HG03025 (cell line): ENCODE results near the gene ZNHIT2.

Experiments used
- ATAC-seq: cut with Tn5 transposase; IDR thresholded peaks from one replicate; pipeline ENCODE4 v1.9.1; 2021; ENCODE audit warnings: mild to moderate bottlenecking, moderate library complexity; ENCODE audit not compliant: unreplicated experiment, low FRiP score

ZNHIT2 gene

GRCh38 chr11:65134952-65135632, 17.6 kb upstream of the ZNHIT2 start:
- ATAC-seq = peak; percentile 55

GRCh38 chr11:65134240-65134951, 16.9 kb upstream of the ZNHIT2 start, which contains the start of gene SYVN1:
Gene SYVN1 (minus strand): TSS chr11:65134519. CDS start chr11:65133601, 918 bp downstream.
- peak; percentile 48 for ATAC-seq

- no peak for ATAC-seq
Measured at GRCh38 chr11:65133724-65134123, 16.2 kb upstream of the ZNHIT2 start.

DNA sequence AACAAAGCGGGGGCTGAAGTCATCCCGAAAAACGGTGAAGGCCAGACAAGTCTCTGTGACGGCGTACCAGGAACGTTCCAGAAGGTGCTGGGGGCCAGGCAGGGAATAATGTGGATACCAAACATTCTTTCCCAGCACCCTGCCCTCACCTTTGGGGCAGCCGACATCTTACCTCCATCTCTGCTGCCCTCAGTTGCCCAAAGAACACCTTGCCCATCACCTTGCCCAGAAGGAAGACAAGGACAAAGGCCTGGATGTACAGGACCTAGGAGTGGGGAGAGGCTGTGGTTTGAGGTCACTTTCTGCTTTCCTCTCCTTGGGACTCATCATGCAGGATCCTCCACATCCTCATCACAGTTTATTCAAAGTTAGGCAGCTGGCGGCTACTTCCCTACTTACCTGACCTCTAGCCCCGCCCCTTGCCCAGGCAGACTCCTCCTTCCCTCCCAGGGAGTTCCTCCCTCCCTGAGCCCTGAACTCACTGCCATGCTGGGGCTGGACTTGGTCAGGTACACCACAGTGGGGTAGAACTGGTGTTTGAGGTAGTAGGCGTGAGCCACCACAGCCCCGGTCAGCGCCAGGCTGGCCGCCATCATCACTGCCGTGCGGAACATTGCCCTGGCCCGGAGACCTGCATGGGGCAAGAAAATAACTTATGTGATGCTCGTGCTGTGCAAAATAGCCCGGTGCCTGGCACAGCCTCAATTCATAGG, 15.6 kb upstream of the ZNHIT2 start:
- no peak for ATAC-seq

GRCh38 chr11:65132238-65132987, 14.9 kb upstream of the ZNHIT2 start:
- ATAC-seq = no peak

- ATAC-seq = no peak
Measured at GRCh38 chr11:65131895-65132237, 14.4 kb upstream of the ZNHIT2 start.

GRCh38 chr11:65131417-65131776, 13.9 kb upstream of the ZNHIT2 start:
- ATAC-seq = no peak

- ATAC-seq = no peak
Measured at GRCh38 chr11:65130631-65131416, 13.3 kb upstream of the ZNHIT2 start.

- no peak for ATAC-seq
Measured at GRCh38 chr11:65129649-65130441, 12.3 kb upstream of the ZNHIT2 start.

DNA sequence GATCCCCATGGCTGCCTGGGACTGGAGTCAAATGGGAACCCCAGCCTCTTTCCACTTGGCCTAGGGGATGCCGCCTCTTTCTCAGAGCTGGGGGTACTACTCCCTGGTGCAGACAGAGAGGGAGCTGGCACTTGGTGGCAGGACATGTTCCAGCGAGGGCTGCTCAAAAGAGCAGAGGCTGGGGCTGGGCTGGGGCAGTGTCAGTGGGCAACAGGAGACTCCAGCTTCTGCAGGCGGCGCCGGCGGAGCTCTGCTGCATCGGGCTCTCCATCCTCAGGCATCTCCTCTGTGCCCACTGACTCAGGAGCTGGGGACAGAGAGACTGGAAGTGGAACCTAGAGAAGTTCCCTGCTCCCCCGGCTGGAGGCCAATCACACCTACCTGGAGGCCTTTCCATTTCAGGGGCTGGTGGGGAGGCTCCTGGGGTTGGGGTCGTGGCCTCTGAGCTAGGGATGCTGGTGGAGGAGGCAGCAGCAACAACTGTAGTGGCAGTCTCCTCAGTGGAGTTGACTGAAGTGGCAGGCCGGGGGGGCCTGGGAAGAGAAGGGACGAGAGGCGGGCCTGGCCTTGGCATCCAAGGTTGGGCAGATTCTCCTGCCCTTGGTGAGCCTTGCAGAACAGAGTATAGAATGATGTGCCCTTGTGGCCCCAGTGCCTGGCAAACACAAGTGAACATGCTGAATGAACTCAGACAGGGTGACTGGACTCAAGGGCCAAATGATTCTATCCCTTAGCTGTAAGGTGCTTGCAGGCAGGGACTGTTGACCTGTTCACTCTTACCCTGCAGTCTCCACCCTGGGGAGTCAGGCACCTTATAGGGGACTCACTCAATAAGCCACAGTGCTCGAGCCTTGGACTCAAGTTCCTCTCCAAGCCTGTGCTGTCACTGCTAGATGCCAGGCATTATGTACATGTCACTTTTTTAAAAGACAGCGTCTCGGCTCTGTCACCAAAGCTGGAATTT, 11.0 kb upstream of the ZNHIT2 start:
- no peak for ATAC-seq

GRCh38 chr11:65127473-65128181, 10.1 kb upstream of the ZNHIT2 start:
- ATAC-seq = no peak

- no peak for ATAC-seq
Measured at GRCh38 chr11:65126624-65127274, 9.2 kb upstream of the ZNHIT2 start.

DNA sequence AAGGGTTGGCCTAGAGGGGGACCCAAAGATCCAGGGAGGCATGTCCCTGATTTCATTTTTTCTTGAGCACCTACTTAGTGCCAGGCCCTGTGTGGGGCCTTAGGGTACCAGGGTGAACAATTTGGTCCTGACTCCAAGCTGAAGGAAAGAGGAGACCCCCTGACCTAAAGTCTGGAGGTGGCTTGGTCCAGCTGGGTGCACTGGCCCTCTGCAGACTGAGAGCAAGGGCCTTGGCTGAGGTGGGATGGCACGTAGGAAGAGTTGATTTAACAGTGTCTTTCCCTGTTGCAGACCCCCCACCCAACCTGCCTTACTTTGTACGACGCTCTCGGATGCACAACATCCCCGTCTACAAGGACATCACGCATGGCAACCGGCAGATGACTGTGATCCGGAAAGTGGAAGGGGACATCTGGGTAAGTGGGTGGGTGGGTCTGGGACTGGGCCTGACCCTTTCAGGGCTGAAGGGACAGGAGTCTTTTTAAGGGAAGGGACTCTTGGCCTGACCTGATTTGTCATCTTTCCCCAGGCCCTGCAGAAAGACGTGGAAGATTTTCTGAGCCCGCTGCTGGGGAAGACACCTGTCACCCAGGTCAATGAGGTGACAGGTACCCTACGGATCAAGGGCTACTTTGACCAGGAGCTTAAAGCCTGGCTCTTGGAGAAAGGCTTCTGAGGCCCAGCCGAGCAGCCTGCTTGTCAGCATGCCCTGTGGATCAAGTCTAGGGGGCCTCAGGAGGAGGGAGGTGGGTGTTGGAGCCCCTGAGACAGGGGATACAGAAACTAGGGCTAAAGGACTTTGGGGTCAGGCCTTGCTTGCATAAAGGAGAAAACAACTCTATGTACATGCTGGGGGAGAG, 7.9 kb upstream of the ZNHIT2 start:
- ATAC-seq = no peak

DNA sequence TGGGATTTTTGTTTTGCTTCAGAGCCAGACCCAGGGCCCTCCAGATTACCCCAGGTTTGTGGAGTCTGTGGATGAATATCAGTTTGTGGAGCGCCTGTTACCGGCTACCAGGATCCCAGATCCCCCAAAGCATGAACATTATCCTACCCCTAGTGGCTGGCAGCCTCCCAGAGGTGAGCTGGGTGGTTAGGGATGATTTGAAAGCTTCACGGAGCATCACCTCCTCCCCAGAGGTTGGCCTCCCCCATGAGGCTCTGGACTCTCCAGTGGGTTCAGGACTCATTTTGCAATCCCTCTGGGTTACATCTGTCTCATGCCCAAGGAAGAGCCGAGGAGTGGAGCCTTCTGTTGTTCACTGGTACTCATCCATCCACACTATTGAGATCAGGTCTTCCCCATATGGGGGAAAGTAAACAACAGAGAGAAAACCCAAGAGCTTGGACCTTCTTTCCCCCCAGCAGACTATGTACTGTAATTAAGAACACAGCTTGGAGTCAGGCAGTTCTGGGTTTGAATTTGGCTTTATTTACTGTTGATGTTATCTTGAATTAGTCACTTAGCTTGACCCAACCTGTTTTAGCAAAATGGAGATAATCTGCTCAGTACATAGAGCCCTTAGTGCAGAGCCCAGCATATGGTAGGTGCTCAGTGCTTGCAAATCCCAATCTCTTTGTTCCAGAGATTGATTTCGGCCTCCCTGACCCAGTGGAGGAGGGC, 7.1 kb upstream of the ZNHIT2 start:
- ATAC-seq = no peak

- peak; percentile 64 for ATAC-seq
Measured at GRCh38 chr11:65121865-65122696, 4.6 kb upstream of the ZNHIT2 start, which contains the start of the genes FAU and MRPL49. Gene FAU (minus strand): TSS chr11:65122134. CDS start chr11:65121813, 321 bp downstream. Gene MRPL49 (plus strand): TSS chr11:65122321. CDS start chr11:65122347, 26 bp downstream.
